Stimulated activated memory B cell treated with anti-CD40 and anti-IgM and Interleukin-4, amounts not matched to agents 10 μg/mL and 1 μg/mL and 100 μg/mL, for 72 hours (primary cell): ENCODE data around the gene HINT2.

Experiments used
- ATAC-seq: fragments of 150-1000 bp; cut with Tn5 transposase; 2 replicates; pipeline ENCODE4 v1.10.0; 2021
- H3K27ac Mint-ChIP-seq: one replicate; pipeline ENCODE4 v1.8.0; 2022; ENCODE audit warnings: mild to moderate bottlenecking, mixed read lengths
- H3K27me3 Mint-ChIP-seq: one replicate; pipeline ENCODE4 v1.8.0; 2022; ENCODE audit warnings: mixed read lengths
- H3K36me3 Mint-ChIP-seq: one replicate; pipeline ENCODE4 v1.8.0; 2022; ENCODE audit warnings: mixed read lengths
- H3K4me1 Mint-ChIP-seq: one replicate; pipeline ENCODE4 v1.8.0; 2022; ENCODE audit warnings: mixed read lengths
- H3K4me3 Mint-ChIP-seq: one replicate; pipeline ENCODE4 v1.8.0; 2022; ENCODE audit warnings: mild to moderate bottlenecking, moderate library complexity, mixed read lengths
- H3K9me3 Mint-ChIP-seq: one replicate; pipeline ENCODE4 v1.8.0; 2022; ENCODE audit warnings: mixed read lengths

HINT2 gene

DNA sequence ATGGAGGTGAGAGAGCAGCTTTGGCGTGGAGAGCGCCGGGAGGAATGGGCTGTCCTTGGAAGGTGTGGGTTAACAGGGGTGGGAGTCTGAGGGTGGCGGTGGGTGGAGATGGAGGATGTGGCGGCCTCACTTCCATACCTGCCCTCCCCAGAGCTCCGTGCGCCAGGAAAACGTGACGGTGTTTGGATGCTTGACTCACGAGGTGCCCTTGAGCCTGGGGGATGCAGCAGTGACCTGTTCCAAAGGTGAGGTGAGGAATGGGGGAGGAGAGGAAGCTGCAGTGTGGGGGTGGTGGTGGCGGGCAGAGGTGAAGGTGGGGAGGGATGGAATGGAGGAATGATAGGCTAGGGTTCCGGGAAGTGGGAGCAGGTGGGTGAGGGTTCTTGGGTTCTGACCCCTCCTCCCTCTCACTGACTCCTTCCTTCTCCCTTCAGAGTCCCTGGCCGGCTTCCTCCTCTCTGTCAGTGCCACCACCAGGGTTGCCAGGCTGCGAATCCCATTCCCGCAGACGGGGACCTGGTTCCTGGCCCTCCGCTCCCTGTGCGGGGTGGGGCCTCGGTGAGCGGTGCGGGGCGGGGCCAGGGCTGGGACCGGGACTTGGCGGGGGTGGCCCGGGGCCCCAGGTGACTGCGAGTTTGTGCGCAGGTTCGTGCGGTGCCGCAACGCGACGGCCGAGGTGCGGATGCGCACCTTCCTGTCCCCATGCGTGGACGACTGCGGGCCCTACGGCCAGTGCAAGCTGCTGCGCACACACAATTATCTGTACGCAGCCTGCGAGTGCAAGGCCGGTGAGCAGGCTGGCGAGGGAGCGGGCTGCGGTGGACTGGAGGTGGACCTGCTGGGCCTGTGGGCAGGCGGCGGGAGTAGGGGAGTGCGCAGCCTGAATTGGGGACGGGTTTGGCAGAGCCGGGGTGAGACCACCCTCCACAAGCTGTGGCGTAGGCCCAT, 31.3 kb upstream of the HINT2 start:
- H3K27me3 Mint-ChIP-seq = no peaks in the 10 kb centered on the region
- peaks cover 4% of the 10 kb centered on the region for H3K36me3 Mint-ChIP-seq
- H3K4me1 Mint-ChIP-seq = peaks cover 68% of the 10 kb centered on the region
- ATAC-seq = no peak
- peak overlapping the region; percentile 67 for H3K27ac Mint-ChIP-seq
- no peaks in the 10 kb centered on the region for H3K9me3 Mint-ChIP-seq
- H3K4me3 Mint-ChIP-seq = no peak overlapping the region

DNA sequence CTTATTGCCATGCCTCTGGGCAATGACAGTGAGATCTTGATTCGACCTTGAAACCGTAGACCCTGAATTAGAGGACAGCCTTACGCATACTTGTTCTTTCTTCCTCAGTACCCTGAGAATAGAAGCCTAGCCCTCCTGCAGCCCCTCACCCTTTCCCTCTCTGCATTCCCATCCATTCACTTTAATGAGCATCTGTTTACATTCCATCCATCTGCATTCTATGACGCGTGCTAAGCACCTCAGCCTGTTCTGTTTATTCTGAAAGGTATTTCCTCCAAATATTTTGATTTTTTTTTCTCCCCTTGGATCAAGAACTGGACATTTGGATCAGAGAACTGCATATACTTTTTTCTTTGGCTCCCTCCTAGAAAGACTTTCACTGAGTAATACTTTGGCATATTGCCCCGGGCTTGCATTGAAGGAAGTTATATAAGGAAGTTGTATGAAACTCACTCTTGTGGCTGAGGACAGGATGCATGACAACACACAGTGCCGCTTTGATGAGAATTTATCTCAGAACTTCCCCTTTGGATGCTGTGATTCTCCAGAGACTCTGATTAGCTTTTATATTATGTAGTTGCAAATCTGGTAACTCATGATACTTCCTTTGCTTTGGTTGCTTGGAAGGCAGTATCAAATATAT, 29.9 kb upstream of the HINT2 start:
- Mint-ChIP-seq H3K4me1 (peaks cover 81% of the 10 kb centered on the region), H3K27me3 (no peaks in the 10 kb centered on the region)
- peak; percentile 73 for ATAC-seq

DNA sequence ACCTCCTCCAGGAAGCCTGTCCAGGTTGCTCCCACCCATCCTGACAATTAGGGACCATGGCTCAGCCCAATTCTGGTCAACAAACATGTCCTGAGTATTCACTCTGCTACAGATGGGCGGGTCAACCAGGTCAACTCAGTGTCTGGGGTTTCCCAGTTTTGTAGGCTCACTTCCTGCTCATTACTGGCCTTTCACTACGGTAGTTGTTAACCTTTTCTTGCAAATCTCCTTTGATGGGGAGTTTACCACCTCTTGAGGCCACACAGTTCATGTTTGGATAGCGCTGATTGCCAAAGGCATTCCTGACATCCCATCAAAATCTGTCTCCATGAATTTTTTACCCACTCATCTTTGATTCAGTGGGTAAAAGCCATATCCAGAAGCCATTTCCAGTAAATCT, 28.0 kb upstream of the HINT2 start:
- peak; percentile 82 for ATAC-seq
- Mint-ChIP-seq H3K9me3 (no peaks in the 10 kb centered on the region), H3K4me1 (peaks cover 73% of the 10 kb centered on the region), H3K36me3 (peaks cover 4% of the 10 kb centered on the region), H3K27ac (peak overlapping the region; percentile 56), H3K4me3 (peak overlapping the region; percentile 24), H3K27me3 (no peaks in the 10 kb centered on the region)

More for the DNA sequence above, 29.9 kb upstream of the HINT2 start:
- no peaks in the 10 kb centered on the region for H3K9me3 Mint-ChIP-seq
- H3K36me3 Mint-ChIP-seq = peaks cover 4% of the 10 kb centered on the region
- H3K27ac Mint-ChIP-seq = no peak overlapping the region
- H3K4me3 Mint-ChIP-seq = peak overlapping the region; percentile 3

- peak; percentile 22 for ATAC-seq
- Mint-ChIP-seq H3K27me3 (no peaks in the 10 kb centered on the region), H3K4me1 (peaks cover 67% of the 10 kb centered on the region), H3K27ac (peak overlapping the region; percentile 56), H3K9me3 (no peaks in the 10 kb centered on the region), H3K4me3 (peak overlapping the region; percentile 53), H3K36me3 (no peaks in the 10 kb centered on the region)
Observed at GRCh38 chr9:35842020-35842745, 27.3 kb upstream of the HINT2 start.

DNA sequence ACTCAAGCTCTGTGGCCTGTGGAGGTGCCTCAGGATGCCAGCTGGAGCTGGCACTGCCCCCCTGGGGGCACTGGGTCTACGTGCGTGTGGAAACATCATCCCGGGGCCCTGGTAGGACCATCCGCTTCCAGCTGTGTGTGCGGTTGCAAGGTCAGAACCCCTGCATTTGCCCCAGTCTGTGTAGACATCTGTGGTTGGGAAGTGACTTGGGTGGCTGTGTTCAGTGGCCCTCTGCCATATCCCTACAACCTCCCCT, 26.7 kb upstream of the HINT2 start:
- no peak overlapping the region for H3K4me3 Mint-ChIP-seq
- peaks cover 61% of the 10 kb centered on the region for H3K4me1 Mint-ChIP-seq
- peak overlapping the region; percentile 44 for H3K27ac Mint-ChIP-seq
- H3K27me3 Mint-ChIP-seq = no peaks in the 10 kb centered on the region
- no peak for ATAC-seq
- no peaks in the 10 kb centered on the region for H3K36me3 Mint-ChIP-seq
- H3K9me3 Mint-ChIP-seq = no peaks in the 10 kb centered on the region

DNA sequence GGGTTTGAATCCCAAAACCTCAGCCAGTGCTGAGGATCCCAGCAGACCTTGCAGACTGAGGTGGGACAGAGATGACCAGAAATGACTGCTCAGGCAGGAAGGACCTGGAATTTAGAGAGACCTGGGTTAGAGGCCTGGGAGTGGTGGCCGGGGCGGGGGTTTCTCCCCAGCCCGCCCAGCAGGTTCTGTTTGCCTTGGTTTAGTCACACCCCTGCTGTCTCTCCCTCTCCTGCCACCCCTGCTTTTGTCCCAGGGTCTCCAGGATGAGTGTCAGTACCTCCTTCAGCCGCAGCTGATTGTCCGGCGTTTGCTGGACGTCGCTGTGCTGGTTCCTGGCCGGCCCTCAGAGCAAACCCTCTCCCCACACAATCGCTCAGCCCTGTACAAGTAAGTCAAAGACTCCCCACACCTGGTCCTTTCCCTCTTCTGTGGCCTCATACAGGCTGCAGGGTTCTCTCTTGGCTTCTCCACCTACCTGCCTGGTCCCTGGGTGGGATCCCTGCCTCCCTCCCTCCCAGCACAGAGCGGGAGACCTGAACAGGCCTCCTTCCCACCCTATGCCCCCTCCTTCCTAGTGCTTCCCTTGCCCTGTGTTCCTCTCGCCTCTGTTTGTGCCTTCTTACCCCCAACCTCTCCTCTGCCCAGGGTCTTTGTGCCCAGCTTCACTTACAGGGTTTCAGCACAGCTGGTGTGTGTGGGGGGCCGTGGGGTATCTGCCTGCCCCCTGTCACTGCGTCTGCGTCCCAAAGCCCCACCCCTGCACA, 26.2 kb upstream of the HINT2 start:
- Mint-ChIP-seq H3K36me3 (no peaks in the 10 kb centered on the region), H3K9me3 (no peaks in the 10 kb centered on the region), H3K27ac (peak overlapping the region; percentile 44), H3K27me3 (no peaks in the 10 kb centered on the region), H3K4me3 (no peak overlapping the region), H3K4me1 (peaks cover 61% of the 10 kb centered on the region)
- ATAC-seq = no peak

- peak; percentile 15 for ATAC-seq
- Mint-ChIP-seq H3K27me3 (no peaks in the 10 kb centered on the region), H3K4me1 (peaks cover 53% of the 10 kb centered on the region)
Observed at GRCh38 chr9:35839926-35840325, 25.1 kb upstream of the HINT2 start.

GRCh38 chr9:35836595-35836994, 21.8 kb upstream of the HINT2 start:
- H3K4me1 Mint-ChIP-seq = peaks cover 52% of the 10 kb centered on the region
- H3K9me3 Mint-ChIP-seq = no peaks in the 10 kb centered on the region

More at GRCh38 chr9:35839926-35840325, 25.1 kb upstream of the HINT2 start:
- Mint-ChIP-seq H3K4me3 (no peak overlapping the region), H3K36me3 (no peaks in the 10 kb centered on the region), H3K27ac (peak overlapping the region; percentile 26), H3K9me3 (no peaks in the 10 kb centered on the region)

DNA sequence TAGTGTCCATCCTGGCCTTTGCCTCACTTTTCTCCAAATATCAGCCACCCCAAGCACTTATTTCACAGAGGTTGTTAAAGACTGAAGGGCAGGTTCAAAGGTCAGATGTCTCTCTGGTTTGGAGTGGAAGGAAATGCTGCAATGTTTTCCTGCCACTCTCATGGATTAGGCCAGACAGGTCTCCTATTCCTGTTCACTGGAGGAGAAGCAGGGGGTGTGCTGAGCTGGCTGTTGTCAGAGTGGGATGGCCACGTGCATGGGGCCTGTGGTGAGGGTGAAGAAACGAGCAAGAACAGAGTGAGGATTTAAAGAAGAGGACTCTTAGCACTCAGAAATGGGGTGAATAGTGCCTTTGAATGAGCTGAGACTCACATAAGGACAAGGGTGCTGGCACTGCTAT, 20.9 kb upstream of the HINT2 start:
- Mint-ChIP-seq H3K4me1 (peaks cover 47% of the 10 kb centered on the region), H3K4me3 (no peak overlapping the region), H3K27me3 (no peaks in the 10 kb centered on the region), H3K9me3 (no peaks in the 10 kb centered on the region), H3K27ac (peak overlapping the region; percentile 8), H3K36me3 (no peaks in the 10 kb centered on the region)
- no peak for ATAC-seq

More at GRCh38 chr9:35836595-35836994, 21.8 kb upstream of the HINT2 start:
- no peaks in the 10 kb centered on the region for H3K36me3 Mint-ChIP-seq
- H3K4me3 Mint-ChIP-seq = no peak overlapping the region
- no peak for ATAC-seq
- H3K27ac Mint-ChIP-seq = peak overlapping the region; percentile 8
- no peaks in the 10 kb centered on the region for H3K27me3 Mint-ChIP-seq

- Mint-ChIP-seq H3K27ac (peak overlapping the region; percentile 48), H3K36me3 (no peaks in the 10 kb centered on the region), H3K9me3 (no peaks in the 10 kb centered on the region), H3K4me1 (peaks cover 46% of the 10 kb centered on the region), H3K4me3 (no peak overlapping the region), H3K27me3 (no peaks in the 10 kb centered on the region)
- ATAC-seq = no peak
Observed at GRCh38 chr9:35835216-35835632, 20.4 kb upstream of the HINT2 start.

DNA sequence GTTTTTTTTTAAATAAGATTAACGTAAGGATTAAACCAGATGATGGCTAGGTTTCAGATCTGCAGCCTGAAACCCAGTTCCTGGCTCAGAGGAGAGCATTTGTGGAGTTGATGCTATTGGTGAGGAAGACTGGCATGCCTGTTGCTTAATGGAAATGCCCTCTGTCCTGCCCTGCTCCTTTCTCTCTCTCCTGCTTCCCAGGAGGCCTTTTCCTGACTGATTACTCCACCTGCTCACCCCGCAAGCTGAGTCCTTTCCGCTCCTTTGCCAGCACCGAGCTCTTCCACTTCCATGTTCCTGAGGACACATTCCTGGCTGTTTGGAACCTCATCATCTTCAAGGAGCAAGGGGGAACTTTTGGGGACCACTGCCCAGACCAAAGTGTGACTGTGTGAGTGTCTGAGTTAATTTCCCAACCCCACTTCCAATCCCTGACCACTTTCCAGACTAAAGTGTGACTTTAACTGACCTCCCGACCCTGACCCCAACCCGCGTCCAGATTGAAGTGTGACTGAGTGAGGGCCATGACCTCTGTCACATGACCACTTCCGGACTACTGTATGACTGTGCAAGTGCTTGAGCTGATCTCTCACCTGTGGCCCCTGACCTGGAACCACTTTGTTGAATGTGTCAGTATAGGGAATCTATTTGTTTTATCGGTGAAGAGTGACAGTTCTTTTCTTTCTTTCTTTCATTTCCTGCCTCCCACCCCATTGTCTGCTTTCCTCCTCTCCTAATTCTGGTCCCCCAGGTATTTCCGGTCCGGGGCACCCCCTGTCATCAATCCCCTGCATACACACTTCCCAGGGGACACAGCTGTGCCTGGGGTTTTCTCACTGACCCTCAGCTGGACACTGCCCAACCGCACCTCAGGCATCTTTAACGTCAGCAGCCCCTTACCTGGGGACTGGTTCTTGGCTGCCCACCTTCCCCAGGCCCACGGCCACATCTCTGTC, 19.7 kb upstream of the HINT2 start:
- H3K9me3 Mint-ChIP-seq = no peaks in the 10 kb centered on the region
- peak overlapping the region; percentile 48 for H3K27ac Mint-ChIP-seq
- ATAC-seq = no peak
- no peaks in the 10 kb centered on the region for H3K27me3 Mint-ChIP-seq
- peak overlapping the region; percentile 19 for H3K4me3 Mint-ChIP-seq
- H3K4me1 Mint-ChIP-seq = peaks cover 47% of the 10 kb centered on the region
- no peaks in the 10 kb centered on the region for H3K36me3 Mint-ChIP-seq

DNA sequence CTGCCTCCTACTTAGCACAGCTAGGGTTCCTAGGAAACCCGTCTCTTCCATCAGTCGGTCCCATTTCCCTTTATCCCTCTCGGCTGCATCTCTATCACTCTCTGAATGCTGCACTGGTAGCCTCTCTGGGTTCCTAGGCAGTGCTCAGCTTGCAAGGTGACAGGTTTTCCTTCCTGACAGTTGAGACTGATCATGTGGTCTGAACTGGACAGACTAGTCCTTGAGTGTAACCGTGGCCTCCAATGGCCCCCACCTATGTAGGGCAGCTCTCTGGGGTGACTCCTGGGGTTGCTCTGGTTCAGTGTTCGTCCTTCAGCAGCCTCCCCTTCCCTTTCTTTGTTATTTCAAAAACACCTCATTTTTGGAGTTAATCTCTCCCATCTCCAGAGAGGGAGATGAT, 18.0 kb upstream of the HINT2 start:
- H3K27ac Mint-ChIP-seq = peak overlapping the region; percentile 61
- no peak overlapping the region for H3K4me3 Mint-ChIP-seq
- H3K36me3 Mint-ChIP-seq = no peaks in the 10 kb centered on the region
- no peaks in the 10 kb centered on the region for H3K27me3 Mint-ChIP-seq
- H3K4me1 Mint-ChIP-seq = peaks cover 55% of the 10 kb centered on the region
- H3K9me3 Mint-ChIP-seq = no peaks in the 10 kb centered on the region
- no peak for ATAC-seq

DNA sequence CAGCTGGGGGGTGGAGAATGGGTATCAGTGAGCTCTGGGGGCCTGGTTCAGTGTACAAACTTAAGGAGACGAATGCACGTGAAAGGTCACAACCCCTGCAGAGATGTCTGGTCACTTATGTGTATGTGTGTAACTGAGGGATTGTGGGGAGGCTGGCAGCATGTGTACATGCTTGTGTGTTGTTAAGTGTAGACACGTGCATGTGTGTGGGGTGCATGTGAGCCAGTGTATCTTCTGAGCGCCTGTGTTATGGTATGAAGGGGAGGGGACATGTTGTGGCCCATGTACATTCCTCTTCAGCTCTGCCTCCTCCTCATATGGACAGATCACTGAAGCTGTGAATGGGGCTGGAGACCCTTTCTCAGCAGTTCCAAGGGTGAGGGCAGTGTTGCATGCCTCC, 16.2 kb upstream of the HINT2 start:
- no peaks in the 10 kb centered on the region for H3K36me3 Mint-ChIP-seq
- no peak for ATAC-seq
- H3K27me3 Mint-ChIP-seq = no peaks in the 10 kb centered on the region
- H3K4me1 Mint-ChIP-seq = peaks cover 58% of the 10 kb centered on the region
- no peak overlapping the region for H3K4me3 Mint-ChIP-seq
- H3K9me3 Mint-ChIP-seq = no peaks in the 10 kb centered on the region
- no peak overlapping the region for H3K27ac Mint-ChIP-seq

GRCh38 chr9:35829764-35830096, 14.9 kb upstream of the HINT2 start:
- H3K9me3 Mint-ChIP-seq = no peaks in the 10 kb centered on the region
- peaks cover 60% of the 10 kb centered on the region for H3K4me1 Mint-ChIP-seq
- no peak for ATAC-seq
- H3K4me3 Mint-ChIP-seq = peak overlapping the region; percentile 84
- no peaks in the 10 kb centered on the region for H3K36me3 Mint-ChIP-seq
- no peaks in the 10 kb centered on the region for H3K27me3 Mint-ChIP-seq
- H3K27ac Mint-ChIP-seq = peak overlapping the region; percentile 72
